Adipocyte (in vitro differentiated cells): ENCODE results near the gene GAS5.

Experiments
- DNase-seq: peaks from one replicate; pipeline ENCODE4 v3.0.0-alpha.2; 2015; ENCODE audit warnings: low read depth
- H3K27me3 ChIP-seq: replicated peaks from 2 replicates; pipeline ENCODE4 v1.7.0; 2013; ENCODE audit warnings: mild to moderate bottlenecking, low read length, moderate library complexity; ENCODE audit not compliant: control insufficient read depth, insufficient read depth
- H3K36me3 ChIP-seq: 2 replicates; pipeline ENCODE4 v1.7.0; 2013; ENCODE audit warnings: low read length, mild to moderate bottlenecking, moderate library complexity; ENCODE audit not compliant: control insufficient read depth, insufficient read depth, severe bottlenecking
- H3K4me1 ChIP-seq: 2 replicates; pipeline ENCODE4 v1.7.0; 2013; ENCODE audit warnings: mild to moderate bottlenecking, low read length, moderate library complexity; ENCODE audit not compliant: control insufficient read depth, insufficient read depth
- H3K4me3 ChIP-seq: 2 replicates; pipeline ENCODE4 v1.7.0; 2013; ENCODE audit warnings: mild to moderate bottlenecking, low read length, moderate library complexity
- H3K9ac ChIP-seq: 2 replicates; pipeline ENCODE4 v1.7.0; 2013; ENCODE audit warnings: mild to moderate bottlenecking, low read length, moderate library complexity
- H3K9me3 ChIP-seq: 2 replicates; pipeline ENCODE4 v1.7.0; 2013; ENCODE audit warnings: mild to moderate bottlenecking, low read length, moderate library complexity; ENCODE audit not compliant: control insufficient read depth

GAS5 gene

GRCh38 chr1:173823781-173824314 lies 43.9 kb downstream of the GAS5 start:
- Histone ChIP-seq H3K9me3 (no peaks in the 10 kb centered on the region), H3K4me3 (peak overlapping the region; percentile 96), H3K4me1 (peaks cover 13% of the 10 kb centered on the region), H3K36me3 (no peaks in the 10 kb centered on the region), H3K9ac (peak overlapping the region; percentile 90), H3K27me3 (no peaks in the 10 kb centered on the region)
- peak; percentile 75 for DNase-seq

GRCh38 chr1:173821680-173822079 lies 46.1 kb downstream of the GAS5 start:
- no peaks in the 10 kb centered on the region for H3K27me3 ChIP-seq
- no peak overlapping the region for H3K4me3 ChIP-seq
- DNase-seq: no peak
- no peaks in the 10 kb centered on the region for H3K9me3 ChIP-seq
- no peaks in the 10 kb centered on the region for H3K36me3 ChIP-seq
- peaks cover 13% of the 10 kb centered on the region for H3K4me1 ChIP-seq
- H3K9ac ChIP-seq: no peak overlapping the region

- Histone ChIP-seq H3K36me3 (no peaks in the 10 kb centered on the region), H3K4me1 (peaks cover 7% of the 10 kb centered on the region), H3K4me3 (no peak overlapping the region), H3K9me3 (no peaks in the 10 kb centered on the region), H3K27me3 (no peaks in the 10 kb centered on the region), H3K9ac (no peak overlapping the region)
- DNase-seq: no peak
These were observed 49.3 kb downstream of the GAS5 start for GRCh38 chr1:173818459-173818858.
